NCI-H69 (cell line): Measurements from ENCODE around the gene ANO6.
"Not testable (repeated sequence)": the region's sequence is repeated elsewhere in the genome, so short reads cannot be mapped to it uniquely, and the experiment has no call there.

Experiments used
- DNase-seq: peaks from one replicate; lab custom pipeline; 2025; lab: John Stamatoyannopoulos, UW

ANO6 gene

GRCh38 chr12:45243963-45244362, 28.1 kb downstream of the ANO6 start:
- no peak for DNase-seq

- DNase-seq: no peak
These were observed 28.9 kb downstream of the ANO6 start for GRCh38 chr12:45244561-45245343.

- DNase-seq: no peak
These were observed 30.3 kb downstream of the ANO6 start for GRCh38 chr12:45246236-45246635.

GRCh38 chr12:45247589-45247988, 31.7 kb downstream of the ANO6 start:
- no peak for DNase-seq

GRCh38 chr12:45248095-45248494, 32.2 kb downstream of the ANO6 start:
- no peak for DNase-seq

GRCh38 chr12:45254254-45254653, 38.4 kb downstream of the ANO6 start:
- no peak for DNase-seq

GRCh38 chr12:45256721-45257120, 40.8 kb downstream of the ANO6 start:
- DNase-seq: no peak

- no peak for DNase-seq
These were observed 41.5 kb downstream of the ANO6 start for GRCh38 chr12:45257185-45257930.

- DNase-seq: no peak
These were observed 43.8 kb downstream of the ANO6 start for GRCh38 chr12:45259675-45260074.

- DNase-seq: peak; percentile 18
These were observed 44.4 kb downstream of the ANO6 start for GRCh38 chr12:45260104-45260815.

- DNase-seq: no peak
These were observed 45.0 kb downstream of the ANO6 start for GRCh38 chr12:45260854-45261253.

- DNase-seq: not testable (repeated sequence)
These were observed 46.3 kb downstream of the ANO6 start for GRCh38 chr12:45262185-45262584.

- no peak for DNase-seq
These were observed 47.7 kb downstream of the ANO6 start for GRCh38 chr12:45263587-45263986.

GRCh38 chr12:45268672-45269411, 52.9 kb downstream of the ANO6 start:
- DNase-seq: peak; percentile 94

GRCh38 chr12:45269412-45269751, 53.5 kb downstream of the ANO6 start:
- DNase-seq: no peak

GRCh38 chr12:45270951-45271350, 55.1 kb downstream of the ANO6 start:
- no peak for DNase-seq

GRCh38 chr12:45273717-45274271, 57.9 kb downstream of the ANO6 start:
- no peak for DNase-seq

GRCh38 chr12:45276154-45276755, 60.4 kb downstream of the ANO6 start:
- DNase-seq: no peak

- DNase-seq: no peak
These were observed 62.6 kb downstream of the ANO6 start for GRCh38 chr12:45278447-45278846.

- DNase-seq: no peak
These were observed 64.3 kb downstream of the ANO6 start for GRCh38 chr12:45279931-45280830.
